K562 (cell line): ENCODE measurements around the gene GNAL. TPM values are rescaled to one million over a fixed set of nuclear protein-coding genes. Genes with fewer than 3 reads are reported as not detected.

Source experiments
- ATAC-seq: fragments of 200-7000 bp; cut with Tn5 transposase; 3 replicates; pipeline ENCODE4 v1.9.1; 2020; ENCODE audit warnings: moderate library complexity
- BruUV-seq: library from RNA; stranded (reverse); fragments of 400-500 nt; replicated peaks from 2 replicates; lab custom pipeline; 2021; lab: Mats Ljungman, UMichigan
- CTCF ChIA-PET: fragments of 300-600 bp; formaldehyde crosslinking; extraction: SDS; loops from one replicate; lab custom pipeline; 2021; ENCODE audit warnings: low intra/inter-chr PET ratio; lab: Yijun Ruan, JAX
- POLR2A ChIA-PET: fragments of 300-600, 350-650 bp; sonication (Branson Sonifier 250); formaldehyde crosslinking; extraction: SDS; loops from one replicate; lab custom pipeline; 2021; ENCODE audit warnings: antibody characterized with exemption, inconsistent platforms; lab: Yijun Ruan, JAX
- DNase-seq, 4 experiments: peaks; one replicate each; pipeline versions ENCODE4 v3.0.0 to v3.0.0-alpha.2; 2011 to 2018; ENCODE audit warnings: low spot score in 3 of 4, mixed read lengths in 3 of 4; ENCODE audit errors: extremely low read depth in 1 of 4
- FAIRE-seq: peaks from 2 replicates; lab custom pipeline; 2011; peaks lifted over from hg19 to GRCh38; lab: Jason Lieb, UNC
- H2AFZ ChIP-seq: 2 replicates; pipeline ENCODE4 v1.6.0; 2011; ENCODE audit warnings: low read depth, low read length, control low read depth, inconsistent platforms
- H3K27ac ChIP-seq: fragments of 200-600 bp; 3 replicates; pipeline ENCODE4 v1.8.0; 2011; ENCODE audit warnings: low read depth, mild to moderate bottlenecking, control low read depth, inconsistent platforms, low read length, moderate library complexity, mixed read lengths; ENCODE audit errors: extremely low read depth
- H3K27me3 ChIP-seq, 2 experiments: fragments of 300-600 bp in 1 of 2; 2 replicates in 1 of 2; 3 replicates in 1 of 2; pipeline versions ENCODE4 v1.6.0 to v1.8.0; 2011; ENCODE audit warnings: inconsistent platforms in 2 of 2, low read length in 2 of 2, mild to moderate bottlenecking in 1 of 2, mixed read lengths in 1 of 2, moderate library complexity in 1 of 2; ENCODE audit not compliant: control insufficient read depth in 2 of 2, insufficient read depth in 2 of 2
- H3K36me3 ChIP-seq: fragments of 300-600 bp; 3 replicates; pipeline ENCODE4 v1.8.0; 2011; ENCODE audit warnings: mild to moderate bottlenecking, low read length, inconsistent platforms; ENCODE audit not compliant: control insufficient read depth, insufficient read depth
- H3K4me1 ChIP-seq, 2 experiments: fragments of 200-600 bp in 1 of 2; replicated peaks in 1 of 2; 2 replicates in 1 of 2; 3 replicates in 1 of 2; pipeline versions ENCODE4 v1.5.1 to v1.8.0; 2011; ENCODE audit warnings: inconsistent platforms in 2 of 2, low read length in 2 of 2, mild to moderate bottlenecking in 1 of 2, mixed read lengths in 1 of 2, moderate library complexity in 1 of 2; ENCODE audit not compliant: control insufficient read depth in 2 of 2, insufficient read depth in 2 of 2
- H3K4me2 ChIP-seq: 2 replicates; pipeline ENCODE4 v1.6.1; 2011; ENCODE audit warnings: low read length, control low read depth, inconsistent platforms, mixed read lengths; ENCODE audit not compliant: insufficient read depth
- H3K4me3 ChIP-seq: fragments of 200-600 bp; sonication (generic), shearing (Covaris generic); 2 replicates; pipeline ENCODE4 v1.5.1; 2016; ENCODE audit warnings: control low read depth, inconsistent platforms
- H3K79me2 ChIP-seq: fragments of 200-600 bp; 3 replicates; pipeline ENCODE4 v1.8.0; 2011; ENCODE audit warnings: low read length, inconsistent platforms; ENCODE audit not compliant: control insufficient read depth, insufficient read depth
- H3K9ac ChIP-seq, 2 experiments: 2 replicates each; pipeline versions ENCODE4 v1.6.0 to v1.6.1; 2011; ENCODE audit warnings: low read depth in 2 of 2, low read length in 2 of 2, control low read depth in 1 of 2, inconsistent platforms in 1 of 2, mild to moderate bottlenecking in 1 of 2, mixed read lengths in 1 of 2; ENCODE audit not compliant: insufficient read depth in 1 of 2
- H3K9me1 ChIP-seq: one replicate; pipeline ENCODE4 v1.6.0; 2011; ENCODE audit warnings: inconsistent platforms, mild to moderate bottlenecking, low read length, moderate library complexity; ENCODE audit not compliant: control insufficient read depth, insufficient read depth
- H3K9me3 ChIP-seq: replicated peaks from 2 replicates; pipeline ENCODE4 v1.5.1; 2011; ENCODE audit warnings: low read depth, low read length, inconsistent platforms; ENCODE audit not compliant: control insufficient read depth, insufficient read depth
- H4K20me1 ChIP-seq: replicated peaks from 2 replicates; pipeline ENCODE4 v1.6.1; 2011; ENCODE audit warnings: low read length, inconsistent platforms, mixed read lengths; ENCODE audit not compliant: control insufficient read depth, insufficient read depth
- AFF4 ChIP-seq: sonication (generic); formaldehyde crosslinking; IDR thresholded peaks from 2 replicates; pipeline ENCODE4 v1.8.0; 2023; ENCODE audit warnings: mild to moderate bottlenecking, missing genetic modification reagents
- TRIM28 ChIP-seq: fragments of 450-650 bp; IDR thresholded peaks from 2 replicates; pipeline ENCODE4 v1.6.1; 2017
- ZNF347 ChIP-seq: fragments of 450-650 bp; formaldehyde crosslinking; IDR thresholded peaks from 2 replicates; pipeline ENCODE4 v1.4.0; 2020; ENCODE audit warnings: low read depth, mild to moderate bottlenecking, moderate library complexity
- WGBS: fragments of 100-300 bp; shearing (Covaris generic); methylation state at CpG from one replicate; pipeline ENCODE4 v1.1.6; 2016; ENCODE audit warnings: low coverage, mixed read lengths; ENCODE audit not compliant: insufficient coverage; ENCODE audit errors: missing lambda C conversion rate; 5-methylcytosine and 5-hydroxymethylcytosine counted together
- in situ Hi-C: fragments of 300-500 bp; cut with MboI; formaldehyde crosslinking; loops from 4 replicates; pipeline ENCODE4 v1.15.0; 2018; ENCODE audit warnings: inconsistent platforms, mixed read lengths
- intact Hi-C: fragments of 100-400 bp; cut with micrococcal nuclease; formaldehyde crosslinking; loops from 2 replicates; pipeline ENCODE4 v1.14.2; 2022
- polyA plus RNA-seq, 8 experiments: library from polyadenylated mRNA; depleted of rRNA in 4 of 8; stranded (reverse) in 5 of 8; unstranded in 3 of 8; fragments of >200 nt; fragmentation: Nextera tagmentation in 2 of 8; fragmentation: Illumina TruSeq in 1 of 8; extraction: Ambion mirVana in 2 of 8; extraction: Trizol in 1 of 8; gene quantifications; 2 replicates each; pipeline versions ENCODE4 v1.2.1 to v1.2.3, GENCODE V29; 2011 to 2014; ENCODE audit warnings: inconsistent platforms in 1 of 8, missing spikeins in 1 of 8
- total RNA-seq, 7 experiments: library from RNA; depleted of rRNA in 6 of 7; stranded (reverse); fragments of >200 nt in 6 of 7; fragmentation: Illumina TruSeq in 2 of 7; extraction: Trizol in 2 of 7; gene quantifications; 2 replicates each; pipeline versions ENCODE4 v1.2.1 to v1.2.3, GENCODE V29; 2011 to 2021; ENCODE audit warnings: low replicate concordance in 1 of 7

Gene GNAL
- total and polyA plus RNA-seq, 9 of the 15 experiments (the other 6 are each of a cell fraction or from before 2014, with no cell fraction given), result under 0.01 to 0.10 (median 0.01) TPM; not detected in 5

DNA sequence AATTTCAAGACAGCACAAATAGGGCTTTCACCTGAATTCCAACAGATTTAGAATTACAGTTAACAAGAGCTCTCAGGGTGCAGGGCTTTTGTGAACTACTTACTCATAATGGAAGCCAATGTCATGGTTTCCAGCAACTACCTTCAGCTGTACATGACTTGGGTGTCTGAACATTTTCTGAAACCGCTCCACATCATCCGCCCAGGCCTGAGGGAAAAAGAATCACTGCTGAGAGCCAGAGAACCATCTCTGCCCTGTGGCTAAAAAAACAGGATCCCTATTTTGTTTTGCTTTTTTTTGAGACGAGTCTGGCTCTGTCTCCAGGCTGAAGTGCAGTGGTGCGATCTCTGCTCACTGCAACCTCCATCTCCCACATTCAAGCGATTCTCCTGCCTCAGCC lies 200.2 kb downstream of the GNAL start:
- no peak overlapping the region for H2AFZ ChIP-seq
- in situ Hi-C loops, result no loop called here
- H3K4me2 ChIP-seq, result no peak overlapping the region
- DNase-seq (no peak), FAIRE-seq (no peak), ATAC-seq (no peak)
- TF ChIP-seq AFF4 (CRISPR knock-in tag), result no peak
- no peak for TF ChIP-seq ZNF347 (CRISPR knock-in tag)
- no peak for TF ChIP-seq TRIM28
- no peaks in the 10 kb centered on the region for H3K9me1 ChIP-seq
- ChIA-PET CTCF (no interaction called here), POLR2A (interaction anchor here (0.7 kb wide), 1 partner anchor 16 kb away, joined by 3 read pairs; no protein-coding TSS in a partner anchor)
- H3K27me3 ChIP-seq, result no peaks in the 10 kb centered on the region; a peak in 1 of 5 replicates
- H3K4me1 ChIP-seq, result peaks cover 4% of the 10 kb centered on the region in 2 experiments; a peak in 4 of 5 replicates
- H3K27ac ChIP-seq, result no peak overlapping the region
- no peaks in the 10 kb centered on the region for H3K79me2 ChIP-seq
- WGBS, result 89% methylated on average over 5 of the region's 5 CpGs
- H3K36me3 ChIP-seq, result 0 out of 3 replicates have a peak, but pooled peaks cover 2% of the 10 kb centered on the region
- no peaks in the 10 kb centered on the region for H3K9me3 ChIP-seq
- no TSS peak for BruUV-seq
- intact Hi-C loops, result no loop called here
- no peak overlapping the region for H3K4me3 ChIP-seq
- no peak overlapping the region for H3K9ac ChIP-seq
- H4K20me1 ChIP-seq, result no peaks in the 10 kb centered on the region
